ENCODE measurements around the gene PPP1CA.

DNA sequence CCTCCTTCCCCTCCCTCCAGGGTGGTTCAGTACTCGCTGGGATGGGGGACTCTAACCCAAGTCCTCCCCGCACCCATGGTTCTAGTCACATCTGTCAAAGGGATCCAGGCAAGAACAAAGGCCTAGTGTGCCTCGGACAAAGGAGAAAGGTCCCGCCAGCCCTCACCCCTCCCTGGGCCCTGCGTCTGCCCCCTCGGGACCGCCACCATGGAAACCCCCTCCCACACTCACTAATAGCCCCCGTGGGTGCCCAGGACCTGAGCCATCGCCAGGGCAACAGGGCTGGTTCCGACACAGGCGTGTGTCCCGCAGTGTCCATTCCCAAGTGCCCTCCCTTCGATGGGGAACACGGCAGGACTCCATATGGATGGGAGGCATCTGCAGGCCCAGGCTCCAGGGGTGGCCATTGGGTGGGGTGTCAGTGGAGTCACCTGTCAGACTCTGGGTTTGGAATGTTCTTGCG is 8.7 kb upstream of the PPP1CA start:
- TF ChIP-seq JUND (IDR thresholded peaks at IDR 0.05) (no peak), YY1 (IDR thresholded peaks at IDR 0.05) (no peak), RXRA (IDR thresholded peaks at IDR 0.05) (no peak), RAD21 (IDR thresholded peaks at IDR 0.05) (no peak), GABPA (IDR thresholded peaks at IDR 0.05 in 1 of 2, conservative IDR thresholded peaks at IDR 0.05 in 1 of 2) (no peak)
- TF ChIP-seq, protein P1, sequence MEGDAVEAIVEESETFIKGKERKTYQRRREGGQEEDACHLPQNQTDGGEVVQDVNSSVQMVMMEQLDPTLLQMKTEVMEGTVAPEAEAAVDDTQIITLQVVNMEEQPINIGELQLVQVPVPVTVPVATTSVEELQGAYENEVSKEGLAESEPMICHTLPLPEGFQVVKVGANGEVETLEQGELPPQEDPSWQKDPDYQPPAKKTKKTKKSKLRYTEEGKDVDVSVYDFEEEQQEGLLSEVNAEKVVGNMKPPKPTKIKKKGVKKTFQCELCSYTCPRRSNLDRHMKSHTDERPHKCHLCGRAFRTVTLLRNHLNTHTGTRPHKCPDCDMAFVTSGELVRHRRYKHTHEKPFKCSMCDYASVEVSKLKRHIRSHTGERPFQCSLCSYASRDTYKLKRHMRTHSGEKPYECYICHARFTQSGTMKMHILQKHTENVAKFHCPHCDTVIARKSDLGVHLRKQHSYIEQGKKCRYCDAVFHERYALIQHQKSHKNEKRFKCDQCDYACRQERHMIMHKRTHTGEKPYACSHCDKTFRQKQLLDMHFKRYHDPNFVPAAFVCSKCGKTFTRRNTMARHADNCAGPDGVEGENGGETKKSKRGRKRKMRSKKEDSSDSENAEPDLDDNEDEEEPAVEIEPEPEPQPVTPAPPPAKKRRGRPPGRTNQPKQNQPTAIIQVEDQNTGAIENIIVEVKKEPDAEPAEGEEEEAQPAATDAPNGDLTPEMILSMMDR (IDR thresholded peaks at IDR 0.05; ENCODE audit: low read depth, low read length, missing input control): no peak
- TF ChIP-seq, protein P2, sequence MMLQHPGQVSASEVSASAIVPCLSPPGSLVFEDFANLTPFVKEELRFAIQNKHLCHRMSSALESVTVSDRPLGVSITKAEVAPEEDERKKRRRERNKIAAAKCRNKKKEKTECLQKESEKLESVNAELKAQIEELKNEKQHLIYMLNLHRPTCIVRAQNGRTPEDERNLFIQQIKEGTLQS (IDR thresholded peaks at IDR 0.05): no peak

Measured in liver (tissue), 3 donors.